CD4-positive, alpha-beta T cell treated with Interleukin-6 for 4 hours (primary cell): ENCODE data around the gene LASP1NB.

Source experiments
- DNase-seq: peaks from one replicate; pipeline ENCODE4 v3.0.0-alpha.2; 2020; ENCODE audit warnings: mixed read lengths

Gene LASP1NB

GRCh38 chr17:38925263-38925995 lies at the start of gene LASP1NB:
TSS of gene LASP1NB (plus strand) at chr17:38925614.
- peak; percentile 75 for DNase-seq

- DNase-seq, result peak; percentile 56
These were observed 48.1 kb upstream of the LASP1NB start for GRCh38 chr17:38877130-38877851.

- DNase-seq, result peak; percentile 56
These were observed 45.3 kb upstream of the LASP1NB start for GRCh38 chr17:38879878-38880665.

- DNase-seq, result peak; percentile 50
These were observed 43.7 kb upstream of the LASP1NB start for GRCh38 chr17:38881600-38882191.

- no peak for DNase-seq
These were observed 42.5 kb upstream of the LASP1NB start for GRCh38 chr17:38882870-38883269.

GRCh38 chr17:38883592-38884526 lies 41.6 kb upstream of the LASP1NB start:
- DNase-seq, result no peak

GRCh38 chr17:38885044-38885727 lies 40.2 kb upstream of the LASP1NB start:
- no peak for DNase-seq

- no peak for DNase-seq
These were observed 39.4 kb upstream of the LASP1NB start for GRCh38 chr17:38885728-38886642.

- DNase-seq, result no peak
These were observed 38.8 kb upstream of the LASP1NB start for GRCh38 chr17:38886643-38887010.

- DNase-seq, result no peak
These were observed 36.6 kb upstream of the LASP1NB start for GRCh38 chr17:38888842-38889241.

GRCh38 chr17:38889745-38890409 lies 35.5 kb upstream of the LASP1NB start:
- DNase-seq, result no peak

- DNase-seq, result peak; percentile 46
These were observed 35.0 kb upstream of the LASP1NB start for GRCh38 chr17:38890410-38890746.

- no peak for DNase-seq
These were observed 34.0 kb upstream of the LASP1NB start for GRCh38 chr17:38891441-38891840.

- no peak for DNase-seq
These were observed 33.3 kb upstream of the LASP1NB start for GRCh38 chr17:38892083-38892482.

GRCh38 chr17:38892620-38893019 lies 32.8 kb upstream of the LASP1NB start:
- no peak for DNase-seq

GRCh38 chr17:38893113-38893512 lies 32.3 kb upstream of the LASP1NB start:
- DNase-seq, result no peak

GRCh38 chr17:38893607-38894006 lies 31.8 kb upstream of the LASP1NB start:
- peak; percentile 48 for DNase-seq

GRCh38 chr17:38894276-38894675 lies 31.1 kb upstream of the LASP1NB start:
- DNase-seq, result no peak

GRCh38 chr17:38896346-38896954 lies 29.0 kb upstream of the LASP1NB start:
- DNase-seq, result no peak
